Natural killer cell (primary cell): ENCODE results near the gene ZNF80. TPM values are rescaled to one million over a fixed set of nuclear protein-coding genes. Genes with fewer than 3 reads are reported as not detected.
"Not testable (repeated sequence)": the region's sequence is repeated elsewhere in the genome, so short reads cannot be mapped to it uniquely, and the experiment has no call there.

ENCODE experiments used
- ATAC-seq, 3 donors: fragments of 150-1000 bp in 2 of 3; fragments of 200-7000 bp in 1 of 3; cut with Tn5 transposase; 1 replicate in 1 of 3; 2 replicates in 2 of 3; pipeline ENCODE4 v1.10.0; 2021; ENCODE audit warnings: mild to moderate bottlenecking in 2 of 3, moderate library complexity in 2 of 3
- DNase-seq, 2 donors: peaks; one replicate each; pipeline versions ENCODE4 v3.0.0 to v3.0.0-alpha.2; 2013 to 2021; ENCODE audit warnings: mixed read lengths in 1 of 2
- H3K27ac ChIP-seq: one replicate; pipeline ENCODE4 v1.5.1; 2013; ENCODE audit warnings: mild to moderate bottlenecking, low read length
- H3K27me3 ChIP-seq: one replicate; pipeline ENCODE4 v1.6.1; 2013; ENCODE audit warnings: low read length; ENCODE audit not compliant: control insufficient read depth, insufficient read depth
- H3K36me3 ChIP-seq: one replicate; pipeline ENCODE4 v1.6.1; 2013; ENCODE audit warnings: low read length; ENCODE audit not compliant: control insufficient read depth, insufficient read depth
- H3K4me1 ChIP-seq: one replicate; pipeline ENCODE4 v1.6.1; 2013; ENCODE audit warnings: low read length; ENCODE audit not compliant: control insufficient read depth, insufficient read depth
- H3K4me3 ChIP-seq: one replicate; pipeline ENCODE4 v1.5.1; 2013; ENCODE audit warnings: low read length
- H3K9me3 ChIP-seq: one replicate; pipeline ENCODE4 v1.6.1; 2013; ENCODE audit warnings: low read length; ENCODE audit not compliant: control insufficient read depth, insufficient read depth
- H3K27ac Mint-ChIP-seq, 2 donors: one replicate each; pipeline ENCODE4 v1.8.0; 2022; ENCODE audit warnings: mild to moderate bottlenecking in 2 of 2, mixed read lengths in 2 of 2, moderate library complexity in 1 of 2
- H3K27me3 Mint-ChIP-seq, 2 donors: one replicate each; pipeline ENCODE4 v1.8.0; 2022; ENCODE audit warnings: low read depth in 2 of 2, mixed read lengths in 2 of 2
- H3K36me3 Mint-ChIP-seq: one replicate; pipeline ENCODE4 v1.8.0; 2022; ENCODE audit warnings: mixed read lengths
- H3K4me1 Mint-ChIP-seq, 2 donors: one replicate each; pipeline ENCODE4 v1.8.0; 2022; ENCODE audit warnings: mixed read lengths in 2 of 2
- H3K4me3 Mint-ChIP-seq: one replicate; pipeline ENCODE4 v1.8.0; 2022; ENCODE audit warnings: mild to moderate bottlenecking, moderate library complexity, mixed read lengths
- H3K9me3 Mint-ChIP-seq, 2 donors: one replicate each; pipeline ENCODE4 v1.8.0; 2022; ENCODE audit warnings: mixed read lengths in 2 of 2
- WGBS: methylation state at CpG from one replicate; pipeline ENCODE4 v1.1.7; 2013; ENCODE audit warnings: missing lambda C conversion rate; ENCODE audit not compliant: insufficient coverage; 5-methylcytosine and 5-hydroxymethylcytosine counted together
- intact Hi-C: fragments of 100-400 bp; cut with micrococcal nuclease; formaldehyde crosslinking; loops from one replicate; pipeline ENCODE4 v1.14.2; 2022
- total RNA-seq, 4 donors: library from RNA; stranded (reverse); fragments of 120-200 nt in 1 of 4; gene quantifications; one replicate each; pipeline versions ENCODE4 v1.2.3 to v1.2.4, GENCODE V29; 2013 to 2022
- TF ChIP-seq, protein P1 (sequence below): fragments of 200-600 bp; IDR thresholded peaks from one replicate; pipeline ENCODE4 v1.8.0; 2022; ENCODE audit warnings: antibody characterized with exemption

ZNF80 gene
- 1 to 10 TPM in 2 of 3 donors, under 1 TPM in 1; 0.48 to 2.3 (median 2.1) TPM for total RNA-seq
- total RNA-seq (2013): 2.8 TPM

DNA sequence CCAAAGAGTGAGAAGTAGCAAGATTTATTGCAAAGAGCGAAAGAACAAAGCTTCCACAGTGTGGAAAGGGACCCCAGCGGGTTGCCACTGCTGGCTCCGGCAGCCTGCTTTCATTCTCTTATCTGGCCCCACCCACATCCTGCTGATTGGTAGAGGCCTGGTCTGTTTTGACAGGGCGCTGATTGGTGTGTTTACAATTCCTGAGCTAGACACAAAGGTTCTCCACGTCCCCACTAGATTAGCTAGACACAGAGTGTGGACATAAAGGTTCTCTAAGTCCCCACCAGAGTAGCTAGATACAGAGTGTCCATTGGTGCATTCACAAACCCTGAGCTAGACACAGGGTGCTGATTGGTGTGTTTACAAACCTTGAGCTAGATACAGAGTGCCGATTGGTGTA lies at the start of gene ZNF80:
Gene ZNF80 (minus strand): TSS at position 101 of the 400 bp plus-strand sequence. CDS start 504 bp downstream, outside the sequence.
- DNase-seq, H3K4me3 ChIP-seq, ATAC-seq, H3K9me3 ChIP-seq, H3K27me3 ChIP-seq, H3K27me3 Mint-ChIP-seq, H3K36me3 ChIP-seq, H3K27ac ChIP-seq, intact Hi-C loops, H3K36me3 Mint-ChIP-seq, H3K9me3 Mint-ChIP-seq: not testable (repeated sequence)
- WGBS: 68% methylated on average over 4 of the region's 6 CpGs
- peaks cover 19% of the 10 kb centered on the region for H3K4me1 ChIP-seq
- Mint-ChIP-seq H3K27ac (peak within 1 kb of the TSS; percentile 88 to 92), H3K4me3 (peak within 1 kb of the TSS; percentile 82), H3K4me1 (peaks cover 51 to 52% of the 10 kb centered on the region in 2 donors)

DNA sequence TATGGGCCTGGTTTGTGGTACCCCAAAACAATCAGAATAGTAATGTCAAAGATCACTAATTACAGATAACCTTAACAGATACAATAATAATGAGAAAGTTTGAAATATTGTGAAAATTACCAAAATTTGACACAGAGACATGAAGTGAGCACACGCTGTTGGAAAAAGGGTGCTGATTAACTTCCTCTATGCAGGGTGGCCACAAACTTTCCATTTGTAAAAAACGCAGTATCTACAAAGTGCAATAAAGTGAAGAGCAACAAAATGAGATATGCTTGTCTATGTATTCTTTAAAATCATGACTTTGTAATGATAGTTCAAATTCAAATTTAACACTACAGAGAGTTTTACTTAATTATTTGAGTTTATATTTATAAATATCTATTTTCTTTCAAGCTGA lies 48.9 kb upstream of the ZNF80 start:
- H3K9me3 ChIP-seq: no peaks in the 10 kb centered on the region
- peak in 1 of 2 donors; percentile 42 for DNase-seq
- TF ChIP-seq, protein P1, sequence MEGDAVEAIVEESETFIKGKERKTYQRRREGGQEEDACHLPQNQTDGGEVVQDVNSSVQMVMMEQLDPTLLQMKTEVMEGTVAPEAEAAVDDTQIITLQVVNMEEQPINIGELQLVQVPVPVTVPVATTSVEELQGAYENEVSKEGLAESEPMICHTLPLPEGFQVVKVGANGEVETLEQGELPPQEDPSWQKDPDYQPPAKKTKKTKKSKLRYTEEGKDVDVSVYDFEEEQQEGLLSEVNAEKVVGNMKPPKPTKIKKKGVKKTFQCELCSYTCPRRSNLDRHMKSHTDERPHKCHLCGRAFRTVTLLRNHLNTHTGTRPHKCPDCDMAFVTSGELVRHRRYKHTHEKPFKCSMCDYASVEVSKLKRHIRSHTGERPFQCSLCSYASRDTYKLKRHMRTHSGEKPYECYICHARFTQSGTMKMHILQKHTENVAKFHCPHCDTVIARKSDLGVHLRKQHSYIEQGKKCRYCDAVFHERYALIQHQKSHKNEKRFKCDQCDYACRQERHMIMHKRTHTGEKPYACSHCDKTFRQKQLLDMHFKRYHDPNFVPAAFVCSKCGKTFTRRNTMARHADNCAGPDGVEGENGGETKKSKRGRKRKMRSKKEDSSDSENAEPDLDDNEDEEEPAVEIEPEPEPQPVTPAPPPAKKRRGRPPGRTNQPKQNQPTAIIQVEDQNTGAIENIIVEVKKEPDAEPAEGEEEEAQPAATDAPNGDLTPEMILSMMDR: no peak
- 36% methylated on average over 1 of the region's 2 CpGs for whole genome bisulfite sequencing
- no peak overlapping the region for H3K4me3 ChIP-seq
- H3K27ac Mint-ChIP-seq: peak overlapping the region; percentile 87 to 97
- H3K9me3 Mint-ChIP-seq: no peaks in the 10 kb centered on the region
- peaks cover 37 to 39% of the 10 kb centered on the region in 2 donors for H3K4me1 Mint-ChIP-seq
- H3K36me3 ChIP-seq: no peaks in the 10 kb centered on the region
- H3K4me3 Mint-ChIP-seq: peak overlapping the region; percentile 73
- H3K27me3 ChIP-seq: no peaks in the 10 kb centered on the region
- peaks cover 16% of the 10 kb centered on the region for H3K4me1 ChIP-seq
- peak overlapping the region; percentile 75 for H3K27ac ChIP-seq
- intact Hi-C loops: no loop called here
- no peak for ATAC-seq
- no peaks in the 10 kb centered on the region for H3K27me3 Mint-ChIP-seq
- H3K36me3 Mint-ChIP-seq: no peaks in the 10 kb centered on the region

DNA sequence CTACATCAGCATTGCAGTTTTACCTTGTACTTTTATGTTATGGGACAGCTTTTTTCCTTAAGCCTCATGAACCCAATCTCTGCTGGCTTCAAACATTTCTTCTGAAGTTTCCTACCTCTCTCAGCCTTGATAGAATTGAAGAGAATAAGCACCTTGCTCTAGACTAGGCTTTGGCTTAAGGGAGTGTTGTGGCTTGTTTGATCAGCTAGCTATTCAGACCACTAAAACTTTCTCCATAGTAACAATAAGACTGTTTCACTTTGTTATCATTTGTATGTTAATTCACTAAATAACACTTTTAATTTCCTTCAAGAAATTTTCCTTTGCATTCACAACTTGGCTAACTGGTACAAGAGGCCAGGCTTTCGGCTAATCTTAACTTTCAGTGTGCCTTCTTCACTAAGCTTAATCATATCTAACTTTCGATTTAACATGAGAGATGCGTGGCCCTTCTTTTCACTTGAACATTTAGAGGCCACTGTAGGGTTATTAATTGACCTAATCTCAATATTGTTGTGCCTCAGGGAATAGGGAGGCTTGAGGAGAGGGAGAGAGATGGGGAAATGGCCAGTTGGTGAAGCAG lies 48.4 kb upstream of the ZNF80 start:
- Mint-ChIP-seq H3K27me3 (no peaks in the 10 kb centered on the region), H3K36me3 (no peaks in the 10 kb centered on the region), H3K27ac (peak overlapping the region; percentile 87 to 97), H3K4me3 (peak overlapping the region; percentile 73), H3K4me1 (peaks cover 32 to 34% of the 10 kb centered on the region in 2 donors), H3K9me3 (no peaks in the 10 kb centered on the region)
- Histone ChIP-seq H3K27ac (peak overlapping the region; percentile 75), H3K27me3 (no peaks in the 10 kb centered on the region), H3K4me3 (no peak overlapping the region), H3K9me3 (no peaks in the 10 kb centered on the region), H3K4me1 (peaks cover 10% of the 10 kb centered on the region), H3K36me3 (no peaks in the 10 kb centered on the region)
- ATAC-seq (peak; percentile 34 to 72 (median 35)), DNase-seq (peak in 1 of 2 donors; percentile 44)
- TF ChIP-seq, protein P1: no peak
- intact Hi-C loops: no loop called here
- WGBS: 59% methylated on average over 2 of the region's 3 CpGs

DNA sequence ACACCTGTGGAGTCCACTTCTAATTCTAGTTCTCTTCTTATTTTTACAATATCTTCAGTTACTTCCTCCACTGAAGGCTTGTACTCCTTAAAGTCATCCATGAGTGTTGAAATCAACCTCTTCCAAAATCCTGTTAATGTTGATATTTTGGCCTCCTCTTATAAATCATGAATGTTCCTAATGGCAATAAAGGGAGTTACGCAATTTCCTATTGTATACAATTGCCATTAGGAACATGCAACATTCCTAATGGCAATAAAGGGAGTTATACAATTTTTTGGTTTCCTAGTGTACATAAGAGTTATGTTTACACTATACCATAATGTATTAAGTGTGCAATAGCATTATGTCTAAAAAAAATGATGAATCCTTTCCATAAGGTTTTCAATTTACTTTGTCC lies 47.3 kb upstream of the ZNF80 start:
- intact Hi-C loops: no loop called here
- H3K27me3 ChIP-seq: no peaks in the 10 kb centered on the region
- no peaks in the 10 kb centered on the region for H3K36me3 ChIP-seq
- TF ChIP-seq, protein P1: no peak
- Mint-ChIP-seq H3K9me3 (no peaks in the 10 kb centered on the region), H3K27ac (peak overlapping the region; percentile 87 to 97), H3K36me3 (no peaks in the 10 kb centered on the region), H3K27me3 (no peaks in the 10 kb centered on the region), H3K4me3 (no peak overlapping the region), H3K4me1 (peaks cover 21 to 31% of the 10 kb centered on the region in 2 donors)
- no peak overlapping the region for H3K4me3 ChIP-seq
- no peak for DNase-seq
- no peaks in the 10 kb centered on the region for H3K9me3 ChIP-seq
- no CpG with 5 or more reads among the region's 1 CpG for WGBS
- ATAC-seq: no peak
- H3K27ac ChIP-seq: no peak overlapping the region
- peaks cover 5% of the 10 kb centered on the region for H3K4me1 ChIP-seq

DNA sequence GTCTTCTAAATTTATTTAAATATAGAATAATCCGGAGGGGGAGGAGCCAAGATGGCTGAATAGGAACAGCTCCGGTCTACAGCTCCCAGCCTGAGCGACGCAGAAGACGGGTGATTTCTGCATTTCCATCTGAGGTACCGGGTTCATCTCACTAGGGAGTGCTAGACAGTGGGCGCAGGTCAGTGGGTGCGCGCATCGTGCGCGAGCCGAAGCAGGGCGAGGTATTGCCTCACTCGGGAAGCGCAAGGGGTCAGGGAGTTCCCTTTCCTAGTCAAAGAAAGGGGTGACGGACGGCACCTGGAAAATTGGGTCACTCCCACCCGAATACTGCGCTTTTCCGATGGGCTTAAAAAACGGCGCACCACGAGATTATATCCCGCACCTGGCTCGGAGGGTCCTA lies 39.5 kb upstream of the ZNF80 start:
- H3K27me3 Mint-ChIP-seq, H3K9me3 ChIP-seq, H3K9me3 Mint-ChIP-seq, H3K4me1 ChIP-seq, H3K36me3 Mint-ChIP-seq, H3K36me3 ChIP-seq, intact Hi-C loops, H3K27me3 ChIP-seq, DNase-seq, H3K4me3 ChIP-seq, ATAC-seq, H3K4me3 Mint-ChIP-seq, H3K27ac ChIP-seq: not testable (repeated sequence)
- peak overlapping the region in 1 of 2 donors; percentile 79 for H3K27ac Mint-ChIP-seq
- 99% methylated on average over 16 of the region's 26 CpGs for WGBS
- peaks cover 32 to 35% of the 10 kb centered on the region in 2 donors for H3K4me1 Mint-ChIP-seq
